MM.1S (cell line): ENCODE data around the gene NDFIP2.

Experiments used
- CTCF ChIP-seq: fragments of 300-600 bp; sonication (generic); IDR thresholded peaks from 2 replicates; pipeline ENCODE4 v1.5.1; 2016; ENCODE audit warnings: antibody characterized with exemption, low read length, mixed read lengths
- EZH2 ChIP-seq: fragments of 300-600 bp; sonication (generic); optimal IDR thresholded peaks from 2 replicates; pipeline ENCODE3; 2017; ENCODE audit warnings: low read depth, mild to moderate bottlenecking, antibody characterized with exemption, low read length, mixed read lengths
- EZH2phosphoT487 ChIP-seq: fragments of 300-600 bp; sonication (generic); IDR thresholded peaks from 2 replicates; pipeline ENCODE4 v1.6.1; 2018; ENCODE audit warnings: antibody characterized with exemption, low read length

GRCh38 chr13:79540504-79540903, 59.5 kb downstream of the NDFIP2 start:
- TF ChIP-seq EZH2 (no peak), CTCF (no peak), EZH2phosphoT487 (no peak)
